HG03342 (cell line): Measurements from ENCODE around the gene SCYL3.
"Not testable (repeated sequence)": the region's sequence is repeated elsewhere in the genome, so short reads cannot be mapped to it uniquely, and the experiment has no call there.

Experiments used
- ATAC-seq: cut with Tn5 transposase; IDR thresholded peaks from one replicate; pipeline ENCODE4 v1.9.1; 2021; ENCODE audit warnings: mild to moderate bottlenecking, moderate library complexity; ENCODE audit not compliant: unreplicated experiment

Gene SCYL3

DNA sequence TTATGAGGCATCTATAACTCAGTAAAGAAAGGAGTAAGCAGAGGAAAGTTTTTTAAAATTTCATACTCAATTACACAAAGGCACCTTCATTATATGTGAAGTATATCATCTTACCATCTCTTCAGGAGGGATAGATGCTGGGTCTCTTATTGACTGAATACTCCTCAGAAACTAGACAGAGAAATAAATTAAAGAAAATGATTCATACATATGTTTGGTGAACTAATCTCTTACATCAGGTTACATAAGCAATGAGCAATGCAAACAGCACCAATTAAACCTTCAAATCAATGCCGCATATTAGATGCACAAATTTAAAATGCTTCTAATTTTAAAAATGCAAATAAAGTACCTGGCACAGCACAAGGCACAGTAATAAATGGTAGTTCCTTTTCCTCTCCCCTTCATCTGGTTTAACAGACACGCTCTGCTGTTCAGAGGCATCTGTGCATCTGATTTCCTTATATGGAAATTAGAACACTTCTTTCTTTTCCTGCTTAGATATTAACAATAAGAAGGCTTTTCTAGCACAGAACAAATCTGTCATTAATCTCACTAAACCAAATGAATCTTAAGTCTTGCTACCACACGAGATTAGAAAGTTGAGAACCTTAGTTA, 20.0 kb downstream of the SCYL3 start:
- ATAC-seq: no peak

DNA sequence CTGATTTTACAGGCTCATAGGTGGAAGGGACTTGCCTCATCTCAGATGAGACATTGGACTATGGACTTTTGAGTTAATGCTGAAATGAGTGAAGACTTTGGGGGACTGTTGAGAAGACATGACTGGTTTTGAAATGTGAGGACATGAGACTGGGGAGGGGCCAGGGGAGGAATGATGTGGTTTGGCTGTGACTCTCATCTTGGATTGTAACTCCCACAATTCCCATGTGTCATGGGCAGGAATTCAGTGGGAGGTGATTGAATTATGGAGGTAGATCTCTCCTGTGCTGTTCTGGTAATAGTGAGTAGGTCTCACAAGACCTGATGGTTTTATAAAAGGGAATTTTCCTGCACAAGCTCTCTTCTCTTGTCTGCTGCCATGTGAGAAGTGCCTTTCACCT, 20.8 kb downstream of the SCYL3 start:
- no peak for ATAC-seq

DNA sequence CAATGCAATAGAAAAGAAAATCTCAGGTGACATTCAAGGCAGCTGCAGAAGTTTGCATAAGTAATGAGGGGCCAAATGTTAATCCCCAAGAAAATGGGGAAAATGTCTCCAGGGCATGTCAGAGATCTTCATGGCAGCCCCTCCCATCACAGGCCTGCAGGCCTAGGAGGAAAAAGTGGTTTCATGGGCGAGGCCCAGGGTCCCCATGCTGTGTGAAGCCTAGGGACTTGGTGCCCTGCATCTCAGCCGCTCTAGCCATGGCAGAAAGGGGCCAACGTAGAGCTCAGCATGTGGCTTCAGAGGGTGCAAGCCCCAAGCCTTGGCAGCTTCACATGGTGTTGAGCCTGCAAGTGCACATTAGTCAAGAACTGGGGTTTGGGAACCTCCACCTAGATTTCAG, 21.7 kb downstream of the SCYL3 start:
- not testable (repeated sequence) for ATAC-seq

DNA sequence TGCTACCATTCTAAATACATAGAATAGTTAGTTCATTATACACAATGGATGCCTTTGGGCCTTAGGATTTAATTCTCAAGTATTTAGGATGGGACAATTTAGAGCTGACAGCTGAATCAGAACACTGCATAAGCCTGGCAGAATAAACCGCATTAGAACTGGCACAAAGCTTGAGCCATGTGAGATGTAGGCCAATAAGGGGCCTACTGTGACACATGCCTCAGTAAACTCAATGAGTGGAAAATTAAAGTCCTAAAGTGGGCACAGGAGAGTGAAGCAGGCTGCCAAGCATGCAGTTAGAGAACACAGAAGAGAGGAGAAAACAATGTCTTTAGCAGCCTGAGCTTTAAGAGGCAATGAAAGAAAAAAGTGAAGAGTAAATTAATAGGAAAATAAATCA, 24.3 kb downstream of the SCYL3 start:
- no peak for ATAC-seq

DNA sequence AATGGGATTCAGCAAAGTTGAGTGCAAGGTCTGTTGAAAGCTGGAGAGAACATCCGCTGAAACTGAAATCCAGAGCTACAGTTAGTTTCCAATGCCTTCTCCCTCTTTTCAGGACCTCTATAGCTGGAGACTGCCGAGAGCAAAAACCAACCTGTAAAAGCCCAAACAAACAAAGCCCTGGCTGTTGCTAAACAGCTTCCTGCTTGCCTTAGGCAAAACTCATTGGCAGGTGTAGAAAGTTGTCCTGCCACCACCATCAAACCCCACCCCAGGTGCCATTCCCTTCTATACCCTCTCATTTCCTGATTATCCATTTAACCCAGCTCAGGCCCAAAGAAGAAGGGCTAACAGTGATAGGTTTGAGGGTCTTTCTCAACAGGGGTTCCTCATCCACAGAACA, 24.7 kb downstream of the SCYL3 start:
- no peak for ATAC-seq

DNA sequence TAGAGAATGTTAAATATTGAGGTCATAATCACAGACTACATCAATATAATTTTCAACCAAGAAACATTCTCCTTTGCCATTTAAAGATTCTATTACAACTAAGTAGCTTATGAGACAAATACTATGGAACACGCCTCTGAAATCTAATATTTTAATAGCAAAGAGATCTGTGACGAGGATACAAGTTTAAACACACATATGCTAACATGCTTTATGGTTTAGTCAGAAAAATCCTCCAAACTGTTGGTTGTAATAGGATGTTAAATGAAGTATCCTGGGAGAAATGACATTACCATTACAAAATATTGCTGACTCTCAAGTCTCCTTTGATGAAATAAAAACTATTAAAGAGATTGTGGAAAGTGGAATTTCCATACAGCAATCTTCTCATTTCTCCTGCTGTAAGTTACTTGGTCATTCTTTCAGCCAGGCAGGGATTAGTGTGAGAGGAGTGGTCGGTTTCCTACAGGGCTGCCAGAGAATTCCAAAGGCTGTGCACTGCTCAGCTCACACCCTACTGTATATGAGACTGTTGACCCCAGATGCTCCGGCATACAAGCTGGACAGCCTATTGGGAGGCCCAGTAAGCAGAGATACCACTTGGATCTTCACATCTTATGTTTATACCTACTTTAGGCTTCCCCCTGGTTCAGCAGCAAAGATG, 26.6 kb downstream of the SCYL3 start:
- ATAC-seq: no peak

DNA sequence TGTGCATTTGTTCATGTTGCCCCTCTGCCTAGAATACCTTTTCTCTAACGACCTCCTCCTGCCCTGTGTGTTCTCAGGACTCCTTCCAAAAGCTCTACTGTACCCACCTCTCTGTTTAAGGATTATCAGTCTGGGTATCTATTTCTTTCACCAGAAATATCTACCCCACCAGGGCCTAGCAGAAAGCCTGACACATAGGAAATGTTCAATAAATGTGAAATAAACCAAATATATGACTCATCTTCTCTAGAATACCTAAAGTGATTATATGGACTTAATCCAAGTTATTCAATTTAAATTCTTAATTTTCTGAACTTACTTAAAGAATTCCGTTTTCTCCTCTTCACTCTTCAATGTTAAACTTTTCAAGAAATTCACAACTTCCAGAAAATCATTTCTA, 27.1 kb downstream of the SCYL3 start:
- no peak for ATAC-seq

DNA sequence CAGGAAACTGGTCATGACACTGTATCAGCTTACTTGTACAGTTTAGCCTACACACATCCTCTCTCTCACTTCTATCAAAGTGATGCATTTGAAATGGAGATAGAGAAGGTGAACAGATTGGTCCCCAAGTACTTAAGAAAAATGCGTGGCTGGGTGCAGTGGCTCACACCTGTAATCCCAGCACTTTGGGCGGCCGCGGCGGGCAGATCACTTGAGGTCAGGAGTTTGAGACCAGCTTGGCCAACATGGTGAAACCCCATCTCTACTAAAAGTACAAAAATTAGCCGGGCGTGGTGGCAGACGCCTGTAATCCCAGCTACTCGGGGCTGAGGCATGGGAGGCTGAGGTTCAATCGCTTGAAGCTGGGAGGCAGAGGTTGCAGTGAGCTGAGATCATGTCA, 29.2 kb downstream of the SCYL3 start:
- not testable (repeated sequence) for ATAC-seq

DNA sequence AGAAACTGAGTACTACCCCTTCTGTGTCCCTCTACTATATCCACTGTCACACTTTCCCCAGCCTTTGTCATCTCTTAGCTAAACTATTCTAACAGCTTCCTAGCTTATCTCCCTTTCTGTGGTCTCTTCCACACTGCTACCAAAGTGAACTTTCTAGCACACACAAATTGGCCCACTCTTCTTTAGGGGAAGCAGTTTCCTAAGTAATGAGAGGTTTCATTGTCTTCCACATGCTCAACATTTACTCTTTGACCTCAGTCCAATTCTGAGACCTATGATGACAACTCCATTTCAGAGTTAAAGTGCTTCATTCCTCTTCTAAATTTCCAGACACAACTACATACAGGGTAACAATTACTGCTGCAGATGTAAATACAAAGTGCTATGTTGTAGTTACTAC, 32.9 kb downstream of the SCYL3 start:
- no peak for ATAC-seq

DNA sequence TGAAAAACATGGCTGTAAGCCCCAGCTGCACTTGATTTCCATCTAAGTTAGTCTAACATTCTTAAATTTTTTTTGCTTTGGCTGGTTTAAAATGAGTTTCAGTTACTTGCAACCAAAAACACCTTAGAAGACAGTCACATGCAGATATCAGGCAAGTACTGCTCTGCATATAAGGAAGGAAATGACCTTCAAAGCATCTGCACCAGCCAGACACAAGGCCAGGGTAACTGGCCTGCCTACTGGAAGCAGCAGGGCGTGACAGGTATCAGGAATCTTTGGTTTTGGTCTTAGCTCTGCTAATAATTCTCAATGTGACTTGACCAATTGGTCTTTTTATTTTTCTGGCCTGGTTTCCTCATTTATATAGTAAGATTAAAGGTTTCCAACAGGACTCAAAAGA, 33.5 kb downstream of the SCYL3 start:
- no peak for ATAC-seq

DNA sequence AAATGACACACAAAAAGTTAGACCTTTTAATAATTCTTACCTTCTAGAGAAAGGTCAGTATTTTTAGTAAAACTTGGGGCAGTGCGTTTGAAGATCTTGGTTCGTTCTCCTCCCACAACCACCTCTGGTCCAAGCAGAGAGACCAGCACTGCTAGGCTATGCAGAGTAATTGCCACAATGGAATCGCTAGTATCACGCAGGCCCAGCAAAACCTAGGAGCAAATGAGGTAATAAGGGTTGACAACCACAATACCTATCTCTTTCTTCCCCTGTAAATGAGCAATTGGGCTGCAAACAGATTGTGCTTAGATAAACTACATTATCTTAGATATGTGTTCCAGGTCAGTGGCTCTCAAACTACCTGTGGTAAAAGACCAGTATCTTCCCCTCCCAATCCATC, 34.7 kb downstream of the SCYL3 start:
- ATAC-seq: no peak

DNA sequence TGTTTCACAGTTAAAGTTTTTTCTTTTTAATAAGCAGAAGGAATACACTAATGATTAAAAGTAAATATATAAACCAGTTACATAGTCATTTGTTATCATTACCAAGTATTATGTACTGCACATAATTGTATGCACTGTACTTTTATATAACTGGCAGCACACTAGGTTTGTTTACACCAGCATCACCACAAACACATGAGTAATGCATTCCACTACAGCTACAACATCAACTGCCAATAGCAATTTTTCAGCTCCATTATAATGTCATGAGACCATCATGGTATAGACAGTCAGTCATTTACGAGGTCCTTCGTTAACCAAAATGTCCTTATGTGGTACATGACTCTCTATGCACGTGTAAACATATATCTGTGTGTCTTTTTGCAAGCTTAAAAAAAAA, 35.2 kb downstream of the SCYL3 start:
- ATAC-seq: no peak

DNA sequence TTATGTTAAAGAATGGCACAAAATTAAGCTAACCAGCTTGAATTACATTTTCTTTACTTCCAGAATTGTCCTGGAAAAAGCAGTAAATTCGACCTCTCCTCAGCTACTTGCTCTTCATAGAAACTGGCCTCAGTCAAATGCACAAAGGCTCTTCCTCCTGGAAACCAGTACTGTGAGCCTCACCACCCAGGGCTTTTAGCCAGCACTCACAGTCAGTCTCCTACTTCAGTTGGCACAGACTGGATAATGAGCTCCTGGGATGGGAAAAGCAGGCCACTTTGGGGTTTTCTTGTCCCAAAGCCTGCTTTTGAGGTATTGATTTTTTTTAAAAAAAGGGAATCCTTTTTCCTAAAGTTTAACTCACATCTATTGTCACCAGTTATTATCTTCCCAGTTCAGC, 40.4 kb downstream of the SCYL3 start:
- ATAC-seq: no peak

DNA sequence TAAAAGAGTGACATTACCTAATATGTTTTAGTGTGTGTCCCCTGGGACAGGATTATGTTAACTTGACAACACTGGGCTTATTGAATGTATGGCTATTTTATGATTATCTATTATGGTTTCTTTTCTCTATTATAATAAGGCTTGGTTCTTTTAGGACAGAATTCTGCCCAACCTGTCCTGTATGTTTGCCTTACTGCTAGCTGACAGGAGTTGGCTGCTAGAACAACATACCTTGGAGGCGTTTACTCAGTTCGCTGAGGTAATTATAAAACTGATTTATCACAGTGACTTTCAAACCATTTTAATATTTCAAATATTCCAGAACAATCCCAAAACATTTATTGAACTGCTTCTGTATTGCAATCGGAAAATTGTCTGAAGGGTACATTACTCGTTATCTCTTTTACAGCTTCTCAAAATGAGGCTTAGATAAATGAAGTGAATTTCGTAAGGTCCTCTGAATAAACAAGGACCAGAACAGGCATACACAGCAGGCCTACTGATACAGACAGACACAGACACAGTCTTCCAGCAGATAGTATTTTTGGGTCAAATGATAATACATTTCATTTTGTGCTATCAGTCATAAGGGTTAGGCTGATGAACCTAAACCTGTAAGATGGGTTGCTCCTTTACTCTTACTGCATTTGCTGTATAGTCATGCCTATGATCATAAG, 44.2 kb downstream of the SCYL3 start:
- no peak for ATAC-seq

DNA sequence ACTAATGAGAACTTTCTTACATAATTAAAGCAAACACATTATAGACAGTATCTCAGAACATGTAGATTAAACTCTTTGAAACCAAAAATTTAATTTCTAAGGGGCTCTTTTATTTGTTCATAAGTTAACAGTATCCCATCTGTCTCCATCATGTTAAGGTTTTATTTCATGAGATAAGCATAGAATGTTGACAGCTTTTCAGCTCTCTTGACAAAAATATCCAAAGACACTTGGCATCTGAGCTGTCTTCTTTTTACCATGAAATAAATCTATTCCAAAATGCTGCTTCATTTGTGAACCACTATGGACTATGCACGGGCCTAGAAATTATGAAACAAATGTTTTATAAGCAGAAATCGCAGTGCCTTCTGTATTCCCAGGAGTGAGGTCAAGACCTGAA, 45.2 kb downstream of the SCYL3 start:
- ATAC-seq: no peak

DNA sequence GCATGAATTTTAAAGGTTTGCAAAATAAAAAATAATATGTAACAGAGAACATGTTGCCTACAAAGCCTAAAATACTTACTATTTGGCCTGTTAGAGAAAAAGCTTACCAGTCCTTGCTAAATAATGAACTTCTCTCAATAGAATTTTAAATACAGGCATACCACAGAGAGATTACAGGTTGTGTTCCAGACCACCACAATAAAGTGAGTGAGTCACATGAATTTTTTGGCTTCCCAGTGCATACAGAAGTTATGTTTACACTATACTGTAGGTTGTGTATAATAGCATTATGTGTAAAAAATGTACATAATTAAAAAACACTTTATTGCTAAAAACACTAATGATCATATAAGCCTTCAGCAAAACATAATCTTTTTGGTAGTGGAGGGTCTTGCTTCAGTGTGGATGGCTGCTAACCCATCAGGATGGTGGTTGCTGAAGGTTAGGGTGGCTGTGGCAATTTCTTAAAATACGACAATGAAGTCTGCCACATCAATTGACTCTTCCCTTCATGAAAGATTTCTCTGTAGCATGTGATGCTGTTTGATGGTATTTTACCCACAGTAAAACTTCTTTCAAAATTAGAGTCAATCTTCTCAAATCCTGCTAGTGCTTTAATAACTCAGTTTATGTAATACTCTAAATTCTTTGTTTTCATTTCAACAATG, 48.6 kb downstream of the SCYL3 start:
- no peak for ATAC-seq

DNA sequence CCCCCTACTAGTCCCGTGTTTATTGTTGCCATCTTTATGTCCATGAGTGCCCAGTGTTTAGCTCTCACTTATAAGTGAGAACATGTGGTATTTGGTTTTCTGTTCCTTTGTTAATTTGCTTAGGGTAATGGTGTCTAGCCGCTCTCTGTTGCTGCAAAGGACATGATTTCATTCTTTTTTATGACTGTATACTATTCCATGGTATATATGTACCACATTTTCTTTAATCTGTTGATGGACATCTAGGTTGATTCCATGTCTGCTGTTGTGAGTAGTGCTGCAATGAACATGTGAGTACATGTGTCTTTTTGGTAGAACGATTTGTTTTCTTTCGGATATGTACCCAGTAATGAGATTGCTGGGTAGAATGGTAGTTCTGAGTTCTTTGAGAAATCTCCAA, 54.8 kb downstream of the SCYL3 start:
- ATAC-seq: no peak

DNA sequence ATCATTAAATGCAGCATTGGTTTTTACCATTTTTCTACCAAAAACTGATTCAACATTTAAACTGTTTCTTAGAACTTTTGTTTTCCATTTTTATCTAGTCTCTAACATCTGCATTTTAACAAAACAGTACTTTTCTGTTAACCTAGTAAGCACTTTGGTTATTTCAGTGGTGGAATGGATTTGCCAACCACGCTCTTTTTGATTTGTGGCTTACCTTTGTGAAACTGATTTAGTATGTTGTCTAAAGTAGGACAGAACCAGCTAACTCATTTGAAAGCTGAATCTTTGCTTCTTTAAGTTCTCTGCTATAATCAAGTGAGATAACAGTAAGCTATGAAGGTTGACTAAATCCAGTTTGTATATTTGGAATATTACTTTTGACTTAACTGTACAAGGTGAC, 57.5 kb downstream of the SCYL3 start:
- no peak for ATAC-seq

DNA sequence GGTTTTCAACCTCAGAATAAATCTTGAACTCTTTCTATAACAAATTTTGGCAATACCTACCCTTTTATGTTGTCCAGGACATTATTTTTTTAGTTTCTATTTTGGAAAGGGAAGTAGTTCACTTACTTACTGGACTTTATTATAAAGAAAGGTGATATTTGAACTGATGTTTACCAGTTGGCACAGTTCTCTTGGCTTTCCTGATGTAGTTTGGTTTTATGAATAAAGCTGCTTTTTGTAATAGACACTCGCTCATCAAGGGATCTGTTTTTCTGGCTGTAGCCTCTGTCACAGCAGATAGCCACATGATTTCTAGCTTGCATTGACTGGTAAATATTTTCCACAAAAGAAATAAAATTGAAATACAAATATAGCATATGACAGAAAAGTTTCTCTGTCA, 58.0 kb downstream of the SCYL3 start:
- no peak for ATAC-seq

DNA sequence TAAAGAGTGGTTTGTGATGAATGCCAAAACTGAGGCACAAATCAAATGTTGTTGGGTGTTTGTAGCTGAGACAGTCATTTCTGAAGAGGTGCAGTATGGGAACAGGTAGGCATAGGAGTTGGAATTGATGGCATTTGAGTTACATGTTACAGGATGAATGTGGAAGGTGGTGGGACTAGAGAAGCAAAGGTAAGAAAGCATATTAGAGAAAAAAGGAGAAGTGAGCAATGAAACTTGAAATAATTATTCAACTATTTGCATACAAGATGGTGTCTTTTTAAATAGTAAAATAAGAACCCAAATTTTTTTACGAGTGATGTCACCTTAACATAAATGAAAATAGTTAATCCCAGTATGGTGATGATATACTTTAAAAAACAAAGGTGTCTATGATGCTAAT, 58.8 kb downstream of the SCYL3 start:
- ATAC-seq: no peak

DNA sequence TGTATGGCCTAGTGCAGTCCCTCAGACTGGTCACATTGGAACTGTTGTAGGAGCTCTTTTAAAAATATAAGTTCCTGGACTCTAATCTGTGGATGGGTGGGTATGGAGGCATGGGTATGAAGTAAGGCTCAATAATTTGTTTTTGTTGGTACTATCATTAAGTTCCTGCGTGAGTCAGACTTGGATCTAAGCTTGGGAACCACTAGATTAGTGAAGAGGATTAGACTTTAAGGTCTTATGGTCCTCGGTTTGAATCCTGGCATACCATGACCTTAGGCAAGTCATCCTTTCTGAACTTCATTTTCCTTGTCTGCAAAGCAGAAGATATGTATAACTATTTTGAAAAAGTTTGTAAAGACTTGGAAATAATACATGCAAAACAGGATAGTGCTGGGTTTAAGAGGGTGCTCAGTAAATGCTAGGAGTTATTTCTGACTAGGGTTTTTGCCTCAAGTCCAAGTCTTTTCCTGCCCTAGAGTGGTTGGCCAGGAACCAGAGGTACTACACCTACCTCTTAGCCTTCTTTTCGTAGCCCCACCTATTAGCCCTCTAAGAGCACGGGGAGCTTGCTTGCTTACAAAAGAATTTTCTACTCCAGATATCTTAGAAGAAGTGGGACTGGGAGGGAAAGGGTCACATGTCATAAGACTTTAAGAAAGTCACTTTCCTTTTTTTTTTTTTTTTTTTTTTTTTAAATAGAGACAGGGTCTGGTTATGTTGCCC, 60.4 kb downstream of the SCYL3 start:
- ATAC-seq: no peak
